Transverse colon (tissue), 4 donors: ENCODE results near the gene LRP2. TPM values are rescaled to one million over a fixed set of nuclear protein-coding genes. Genes with fewer than 3 reads are reported as not detected.

Experiments
- DNase-seq: peaks from one replicate; pipeline ENCODE4 v3.0.0-alpha.2; 2019
- H3K27ac ChIP-seq, 4 donors: fragments of 200-600 bp; sonication (generic); 2 replicates each; pipeline ENCODE4 v1.5.1; 2016 to 2018; ENCODE audit warnings: inconsistent platforms in 4 of 4
- H3K27me3 ChIP-seq: fragments of 200-600 bp; sonication (generic); 2 replicates; pipeline ENCODE4 v1.5.1; 2017; ENCODE audit warnings: inconsistent platforms
- H3K36me3 ChIP-seq, 4 donors: fragments of 200-600 bp; sonication (generic); 2 replicates each; pipeline ENCODE4 v1.5.1; 2017 to 2019; ENCODE audit warnings: inconsistent platforms in 4 of 4
- H3K4me1 ChIP-seq, 4 donors: fragments of 200-600 bp; sonication (generic); 2 replicates each; pipeline ENCODE4 v1.5.1; 2017 to 2020; ENCODE audit warnings: inconsistent platforms in 4 of 4
- H3K4me3 ChIP-seq, 4 donors: fragments of 200-600 bp; sonication (generic); 1 replicate in 1 of 4; 2 replicates in 3 of 4; pipeline versions ENCODE4 v1.5.1 to v1.6.1; 2017 to 2019; ENCODE audit warnings: inconsistent platforms in 4 of 4
- H3K9me3 ChIP-seq, 2 donors: fragments of 200-600 bp; sonication (generic); 2 replicates each; pipeline ENCODE4 v1.5.1; 2017 to 2019; ENCODE audit warnings: inconsistent platforms in 2 of 2
- CTCF ChIP-seq, 5 experiments: fragments of 200-600 bp in 3 of 5; fragments of 450-650 bp in 2 of 5; sonication (generic) in 3 of 5; IDR thresholded peaks; 1 replicate in 2 of 5; 2 replicates in 3 of 5; pipeline ENCODE4 v1.5.1; 2016 to 2017; ENCODE audit warnings: antibody characterized with exemption in 5 of 5, inconsistent platforms in 3 of 5, mild to moderate bottlenecking in 2 of 5, moderate library complexity in 1 of 5
- EP300 ChIP-seq: sonication (generic); formaldehyde crosslinking; IDR thresholded peaks from one replicate; pipeline ENCODE4 v1.6.1; 2017; ENCODE audit warnings: antibody characterized with exemption, low read depth
- POLR2A ChIP-seq: fragments of 450-650 bp; IDR thresholded peaks from one replicate; pipeline ENCODE4 v1.6.1; 2016; ENCODE audit warnings: antibody characterized with exemption, mild to moderate bottlenecking, moderate library complexity
- POLR2AphosphoS5 ChIP-seq, 3 donors: sonication (generic); formaldehyde crosslinking; IDR thresholded peaks; one replicate each; pipeline ENCODE4 v1.6.1; 2016; ENCODE audit warnings: antibody characterized with exemption in 3 of 3
- WGBS, 2 donors: methylation state at CpG; one replicate each; pipeline ENCODE4 v1.1.5; 2018; ENCODE audit warnings: low coverage in 1 of 2; 5-methylcytosine and 5-hydroxymethylcytosine counted together
- in situ Hi-C, 4 donors: fragments of 200-750 bp; cut with MboI; loops; one replicate each; pipeline versions ENCODE4 v1.15.0 to v1.15.1; 2017; ENCODE audit warnings: low sequenced_read_pairs in 3 of 4, low pct_ligation_motif_present in 1 of 4, low pct_unique_long_range_greater_than_20kb in 1 of 4
- intact Hi-C: fragments of 100-400 bp; cut with DNase I; formaldehyde crosslinking; loops from one replicate; pipeline ENCODE4 v1.15.1; 2023; ENCODE audit warnings: low total_unique reads
- total RNA-seq, 4 donors: library from RNA; depleted of rRNA; stranded (reverse); fragments of >200 nt; gene quantifications; one replicate each; pipeline ENCODE4 v1.1.0, GENCODE V29; 2016

The LRP2 gene
- total RNA-seq, 4 donors from 2014 or later, result not detected

GRCh38 chr2:169294001-169294675, 68.2 kb downstream of the LRP2 start:
- no peaks in the 10 kb centered on the region for H3K36me3 ChIP-seq
- no peak overlapping the region for H3K4me3 ChIP-seq
- TF ChIP-seq POLR2AphosphoS5 (IDR thresholded peaks at IDR 0.05) (no peak), CTCF (IDR thresholded peaks at IDR 0.05) (no peak), EP300 (no peak), POLR2A (no peak)
- H3K27ac ChIP-seq, result no peak overlapping the region
- no peak for DNase-seq
- H3K27me3 ChIP-seq, result no peaks in the 10 kb centered on the region
- no peaks in the 10 kb centered on the region for H3K4me1 ChIP-seq
- in situ Hi-C loops (no loop called here), intact Hi-C loops (no loop called here)
- H3K9me3 ChIP-seq, result no peaks in the 10 kb centered on the region
- 77 to 81% methylated on average over 7 to 9 of the region's 9 CpGs for WGBS, 2 donors

GRCh38 chr2:169291517-169291916, 70.8 kb downstream of the LRP2 start:
- no peak for TF ChIP-seq POLR2A
- no peak for TF ChIP-seq CTCF (IDR thresholded peaks at IDR 0.05)
- no peak for TF ChIP-seq POLR2AphosphoS5 (IDR thresholded peaks at IDR 0.05)
- no peak for TF ChIP-seq EP300
- no peaks in the 10 kb centered on the region for H3K4me1 ChIP-seq
- no peak for DNase-seq
- no peak overlapping the region for H3K4me3 ChIP-seq
- H3K36me3 ChIP-seq, result no peaks in the 10 kb centered on the region
- WGBS, 2 donors, result 18% methylated on average over 2 of the region's 2 CpGs; no CpG with 5 or more reads in 1 of the 2 donors
- intact Hi-C loops, result no loop called here
- H3K27me3 ChIP-seq, result no peaks in the 10 kb centered on the region
- no peak overlapping the region for H3K27ac ChIP-seq
- in situ Hi-C loops, result no loop called here
- H3K9me3 ChIP-seq, result no peaks in the 10 kb centered on the region

- DNase-seq, result no peak
- H3K4me1 ChIP-seq, result no peaks in the 10 kb centered on the region
- no peaks in the 10 kb centered on the region for H3K9me3 ChIP-seq
- no peaks in the 10 kb centered on the region for H3K36me3 ChIP-seq
- 22 to 54% methylated on average over 3 of the region's 3 CpGs for WGBS, 2 donors
- TF ChIP-seq EP300, result no peak
- TF ChIP-seq POLR2A, result no peak
- no peak for TF ChIP-seq CTCF (IDR thresholded peaks at IDR 0.05)
- TF ChIP-seq POLR2AphosphoS5 (IDR thresholded peaks at IDR 0.05), result no peak
- in situ Hi-C loops (no loop called here), intact Hi-C loops (no loop called here)
- H3K27ac ChIP-seq, result no peak overlapping the region
- no peaks in the 10 kb centered on the region for H3K27me3 ChIP-seq
- no peak overlapping the region for H3K4me3 ChIP-seq
Observed at GRCh38 chr2:169290433-169290832, 71.9 kb downstream of the LRP2 start.

DNA sequence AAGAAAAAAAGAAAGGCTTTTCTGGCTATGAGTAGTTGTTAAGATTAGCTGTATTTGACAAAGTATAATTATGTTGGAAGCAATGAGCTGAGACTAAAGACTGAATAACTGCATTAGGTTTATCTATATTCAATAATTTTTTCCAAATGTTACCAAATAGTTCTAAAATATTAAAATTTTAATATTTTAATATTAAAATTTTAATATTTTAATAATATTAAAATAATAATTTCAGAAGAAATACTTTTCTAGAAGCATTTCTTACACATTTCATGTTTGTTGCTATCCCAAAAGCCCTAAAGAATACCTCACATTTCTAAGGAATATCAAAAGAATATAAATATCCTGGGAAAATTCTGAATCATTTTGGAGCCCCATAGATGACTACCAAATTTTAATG, 74.7 kb downstream of the LRP2 start:
- in situ Hi-C loops (no loop called here), intact Hi-C loops (no loop called here)
- no peak overlapping the region for H3K4me3 ChIP-seq
- no peaks in the 10 kb centered on the region for H3K4me1 ChIP-seq
- H3K9me3 ChIP-seq, result no peaks in the 10 kb centered on the region
- TF ChIP-seq CTCF (IDR thresholded peaks at IDR 0.05) (no peak), POLR2A (no peak), POLR2AphosphoS5 (IDR thresholded peaks at IDR 0.05) (no peak), EP300 (no peak)
- H3K27me3 ChIP-seq, result no peaks in the 10 kb centered on the region
- H3K36me3 ChIP-seq, result no peaks in the 10 kb centered on the region
- no peak overlapping the region for H3K27ac ChIP-seq
- DNase-seq, result no peak
